Keratinocyte (primary cell): ENCODE measurements around the gene FCRL2. TPM values are rescaled to one million over a fixed set of nuclear protein-coding genes. Genes with fewer than 3 reads are reported as not detected.

Experiments used
- DNase-seq: peaks from one replicate; pipeline ENCODE4 v3.0.0-alpha.2; 2011; ENCODE audit warnings: low read depth, missing footprints, low spot score
- FAIRE-seq: peaks from 2 replicates; lab custom pipeline; 2011; peaks lifted over from hg19 to GRCh38; lab: Jason Lieb, UNC
- H2AFZ ChIP-seq: 2 replicates; pipeline ENCODE4 v1.6.0; 2012; ENCODE audit warnings: low read length, control low read depth, inconsistent platforms; ENCODE audit not compliant: control insufficient read depth
- H3K27ac ChIP-seq: 2 replicates; pipeline ENCODE4 v1.5.1; 2011; ENCODE audit warnings: low read length; ENCODE audit not compliant: control insufficient read depth, insufficient read depth
- H3K27me3 ChIP-seq: 3 replicates; pipeline ENCODE4 v1.6.0; 2011; ENCODE audit warnings: low read length; ENCODE audit not compliant: control insufficient read depth, insufficient read depth; ENCODE audit errors: extremely low read depth
- H3K36me3 ChIP-seq, 2 experiments: 2 replicates in 1 of 2; 3 replicates in 1 of 2; pipeline ENCODE4 v1.5.1; 2011; ENCODE audit warnings: low read length in 2 of 2, mild to moderate bottlenecking in 1 of 2; ENCODE audit not compliant: control insufficient read depth in 2 of 2, insufficient read depth in 2 of 2; ENCODE audit errors: extremely low read depth in 1 of 2
- H3K4me1 ChIP-seq: 3 replicates; pipeline ENCODE4 v1.5.1; 2011; ENCODE audit warnings: low read length; ENCODE audit not compliant: control insufficient read depth, insufficient read depth; ENCODE audit errors: extremely low read depth
- H3K4me2 ChIP-seq: 3 replicates; pipeline ENCODE4 v1.6.0; 2011; ENCODE audit warnings: low read depth, low read length; ENCODE audit not compliant: control insufficient read depth, insufficient read depth; ENCODE audit errors: extremely low read depth
- H3K4me3 ChIP-seq, 3 experiments: fragments of 200-600 bp in 1 of 3; sonication (generic) in 1 of 3; 2 replicates in 2 of 3; 3 replicates in 1 of 3; pipeline ENCODE4 v1.5.1; 2011 to 2016; ENCODE audit warnings: low read length in 3 of 3, mild to moderate bottlenecking in 3 of 3, control low read depth in 2 of 3, inconsistent platforms in 1 of 3, low read depth in 1 of 3, mixed read lengths in 1 of 3, mixed run types in 1 of 3, moderate library complexity in 1 of 3; ENCODE audit not compliant: control insufficient read depth in 2 of 3, insufficient read depth in 2 of 3; ENCODE audit errors: extremely low read depth in 1 of 3
- H3K79me2 ChIP-seq: 2 replicates; pipeline ENCODE4 v1.6.0; 2012; ENCODE audit warnings: low read length; ENCODE audit not compliant: control insufficient read depth, insufficient read depth
- H3K9ac ChIP-seq: 3 replicates; pipeline ENCODE4 v1.6.0; 2011; ENCODE audit warnings: low read length; ENCODE audit not compliant: control insufficient read depth, insufficient read depth; ENCODE audit errors: extremely low read depth
- H3K9me1 ChIP-seq: 3 replicates; pipeline ENCODE4 v1.6.0; 2011; ENCODE audit warnings: low read length; ENCODE audit not compliant: control insufficient read depth, insufficient read depth; ENCODE audit errors: extremely low read depth
- H3K9me3 ChIP-seq: 2 replicates; pipeline ENCODE4 v1.5.1; 2012; ENCODE audit warnings: low read depth, low read length; ENCODE audit not compliant: control insufficient read depth
- H4K20me1 ChIP-seq: 3 replicates; pipeline ENCODE4 v1.6.0; 2011; ENCODE audit warnings: low read length; ENCODE audit not compliant: control insufficient read depth, insufficient read depth; ENCODE audit errors: extremely low read depth
- CTCF ChIP-seq, 3 experiments: IDR thresholded peaks in 1 of 3; conservative IDR thresholded peaks in 1 of 3; optimal IDR thresholded peaks in 1 of 3; 2 replicates in 2 of 3; 3 replicates in 1 of 3; pipeline versions ENCODE3 to v1.5.1; 2011; ENCODE audit warnings: low read length in 3 of 3, mild to moderate bottlenecking in 3 of 3, moderate library complexity in 2 of 3, control low read depth in 1 of 3, inconsistent platforms in 1 of 3; ENCODE audit not compliant: insufficient read depth in 2 of 3; ENCODE audit errors: extremely low read depth in 1 of 3
- EZH2 ChIP-seq: IDR thresholded peaks from one replicate; pipeline ENCODE4 v1.6.1; 2012; ENCODE audit warnings: inconsistent platforms, mild to moderate bottlenecking, low read length, moderate library complexity
- dilution Hi-C: fragments of 300-500 bp; cut with MboI; formaldehyde crosslinking; loops from one replicate; pipeline ENCODE4 v1.7.0; 2020; ENCODE audit warnings: low sequenced_read_pairs; ENCODE audit not compliant: extremely low pct_ligation_motif_present
- polyA plus RNA-seq, 5 experiments: library from polyadenylated mRNA; depleted of rRNA in 3 of 5; stranded (reverse) in 3 of 5; stranded (forward) in 1 of 5; unstranded in 1 of 5; fragments of >200 nt; gene quantifications; 1 replicate in 1 of 5; 2 replicates in 3 of 5; 3 replicates in 1 of 5; pipeline versions ENCODE4 v1.2.1 to v1.2.3, GENCODE V29; 2011 to 2012; ENCODE audit warnings: missing spikeins in 2 of 5, low read depth in 1 of 5, low replicate concordance in 1 of 5

The FCRL2 gene
- polyA plus RNA-seq, 1 donor (not counting 4 experiments of a cell fraction or from before 2014, with no cell fraction given): not detected

- Histone ChIP-seq H3K9ac (no peak overlapping the region), H3K9me1 (no peaks in the 10 kb centered on the region), H3K79me2 (no peaks in the 10 kb centered on the region), H3K27me3 (no peaks in the 10 kb centered on the region), H3K36me3 (no peaks in the 10 kb centered on the region), H4K20me1 (no peaks in the 10 kb centered on the region), H3K4me2 (no peak overlapping the region), H3K9me3 (no peaks in the 10 kb centered on the region), H3K4me1 (no peaks in the 10 kb centered on the region), H2AFZ (no peak overlapping the region), H3K27ac (no peak overlapping the region), H3K4me3 (no peak overlapping the region)
- dilution Hi-C loops: no loop called here
- no peak for FAIRE-seq
- no peak for DNase-seq
- no peak for TF ChIP-seq CTCF (optimal IDR thresholded peaks at IDR 0.05 in 1 of 3, IDR thresholded peaks at IDR 0.05 in 1 of 3, conservative IDR thresholded peaks at IDR 0.05 in 1 of 3; ENCODE audit: extremely low read depth in 1 of 3, insufficient read depth in 2 of 3, low read length in 3 of 3)
Measured at GRCh38 chr1:157771661-157772425, 5.1 kb downstream of the FCRL2 start.

- Histone ChIP-seq H3K4me2 (no peak overlapping the region), H3K79me2 (no peaks in the 10 kb centered on the region), H3K36me3 (no peaks in the 10 kb centered on the region), H4K20me1 (no peaks in the 10 kb centered on the region), H3K27me3 (no peaks in the 10 kb centered on the region), H3K4me1 (no peaks in the 10 kb centered on the region), H3K4me3 (no peak overlapping the region), H3K9ac (no peak overlapping the region), H3K27ac (no peak overlapping the region), H2AFZ (no peak overlapping the region), H3K9me3 (no peaks in the 10 kb centered on the region), H3K9me1 (no peaks in the 10 kb centered on the region)
- DNase-seq (no peak), FAIRE-seq (no peak)
- dilution Hi-C loops: no loop called here
- TF ChIP-seq EZH2 (no peak), CTCF (optimal IDR thresholded peaks at IDR 0.05 in 1 of 3, IDR thresholded peaks at IDR 0.05 in 1 of 3, conservative IDR thresholded peaks at IDR 0.05 in 1 of 3; ENCODE audit: extremely low read depth in 1 of 3, insufficient read depth in 2 of 3, low read length in 3 of 3) (peak; percentile 24 to 39 (median 26))
Measured at GRCh38 chr1:157770442-157771043, 6.4 kb downstream of the FCRL2 start.
